Choroid plexus epithelial cell (primary cell): ENCODE measurements around the gene MIB2.

ENCODE experiments used
- DNase-seq: peaks from one replicate; pipeline ENCODE4 v3.0.0-alpha.2; 2010; ENCODE audit warnings: low read depth
- H3K4me3 ChIP-seq: 2 replicates; pipeline ENCODE4 v1.5.1; 2011; ENCODE audit warnings: low read depth, mild to moderate bottlenecking, control low read depth, low read length, moderate library complexity
- CTCF ChIP-seq: conservative IDR thresholded peaks from 2 replicates; pipeline ENCODE4 v1.5.1; 2011; ENCODE audit warnings: low read depth, mild to moderate bottlenecking, control low read depth, inconsistent platforms, low read length, moderate library complexity

Gene MIB2

GRCh38 chr1:1599030-1599934, 16.0 kb upstream of the MIB2 start:
- TF ChIP-seq CTCF: peak; percentile 4
- DNase-seq: no peak
- H3K4me3 ChIP-seq: peak overlapping the region; percentile 22

GRCh38 chr1:1599935-1600860, 15.1 kb upstream of the MIB2 start, which contains the start of gene FNDC10:
Gene FNDC10, minus strand, starts transcription at chr1:1600135. Its CDS starts 120 bp downstream, at chr1:1600015.
- DNase-seq: no peak
- TF ChIP-seq CTCF: no peak
- H3K4me3 ChIP-seq: peak within 1 kb of the TSS; percentile 39

DNA sequence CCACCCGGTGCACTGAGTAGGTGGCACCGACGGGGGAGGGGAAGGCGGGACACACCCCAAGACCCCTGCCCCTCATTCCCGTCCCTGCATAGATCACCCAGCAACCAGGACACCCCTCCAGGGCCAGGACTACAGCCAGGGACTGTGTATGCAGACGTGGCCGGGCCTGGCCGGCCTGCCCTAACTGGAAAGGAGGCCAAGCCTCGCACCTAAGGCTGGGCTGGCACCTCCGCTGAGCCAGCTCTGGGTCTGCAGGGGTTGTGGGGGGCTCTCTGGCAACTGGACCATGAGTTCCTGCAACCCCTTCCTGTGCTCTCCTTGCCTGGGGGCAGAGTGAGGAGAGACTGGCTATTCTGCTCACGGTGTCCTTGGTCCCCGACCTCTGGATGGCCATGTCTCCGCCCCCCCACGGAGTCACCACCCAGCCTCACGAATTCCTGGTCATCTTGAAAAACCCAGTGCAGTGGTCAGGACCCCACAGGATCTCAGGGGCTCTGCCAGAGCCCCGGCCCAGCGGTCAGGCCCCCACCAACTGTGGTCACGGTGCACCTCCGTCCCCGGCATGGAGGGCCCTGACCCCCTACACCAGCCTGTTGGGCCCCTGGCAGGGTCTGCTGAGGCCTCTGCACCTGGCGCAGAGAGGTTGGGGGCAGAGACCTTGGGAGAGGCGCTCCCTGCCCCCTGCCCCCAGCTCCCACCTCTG, 14.3 kb upstream of the MIB2 start:
- no peak for DNase-seq
- TF ChIP-seq CTCF: no peak
- H3K4me3 ChIP-seq: no peak overlapping the region

- no peak overlapping the region for H3K4me3 ChIP-seq
- no peak for TF ChIP-seq CTCF
- no peak for DNase-seq
Measured at GRCh38 chr1:1601564-1602303, 13.6 kb upstream of the MIB2 start.

- TF ChIP-seq CTCF: no peak
- no peak overlapping the region for H3K4me3 ChIP-seq
- DNase-seq: no peak
Measured at GRCh38 chr1:1602304-1602967, 12.9 kb upstream of the MIB2 start.
